Activated T-cell treated with anti-CD3 and anti-CD28 coated beads, Interleukin-2, amount 50 U/mL, for 48 hours (primary cell): ENCODE results near the gene RALGPS2.
A peak's percentile ranks its signal among the peaks of the same experiment; 100 is the strongest.
"Not testable (repeated sequence)": the region's sequence is repeated elsewhere in the genome, so short reads cannot be mapped to it uniquely, and the experiment has no call there.

ENCODE experiments used
- DNase-seq, 2 experiments: peaks; one replicate each; pipeline ENCODE4 v3.0.0-alpha.2; 2020

Gene RALGPS2

GRCh38 chr1:178725466-178726086 is 532 bp downstream of the RALGPS2 start:
- DNase-seq, result peak; percentile 39 to 52

GRCh38 chr1:178726087-178726517 is 1.1 kb downstream of the RALGPS2 start:
- DNase-seq, result peak; percentile 37 to 43

DNA sequence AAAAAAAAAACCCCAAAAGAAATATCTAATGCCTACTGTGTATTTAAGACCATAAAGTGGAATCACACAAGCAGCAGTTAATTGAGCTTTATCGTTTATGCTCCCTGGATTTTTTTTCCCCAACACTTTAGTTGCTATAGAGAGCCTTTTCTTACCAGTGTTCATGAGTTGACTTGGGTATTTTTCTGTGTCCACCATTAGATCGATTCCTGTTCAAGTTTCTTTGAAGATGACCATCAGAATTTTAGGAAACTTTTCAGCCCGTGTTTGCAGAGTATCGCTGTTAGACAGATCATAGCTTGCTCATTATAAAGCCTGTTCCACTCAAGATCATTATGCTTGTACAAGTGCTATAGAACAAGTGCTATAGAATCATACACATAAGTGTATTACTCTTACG is 1.5 kb downstream of the RALGPS2 start:
- DNase-seq, result no peak

DNA sequence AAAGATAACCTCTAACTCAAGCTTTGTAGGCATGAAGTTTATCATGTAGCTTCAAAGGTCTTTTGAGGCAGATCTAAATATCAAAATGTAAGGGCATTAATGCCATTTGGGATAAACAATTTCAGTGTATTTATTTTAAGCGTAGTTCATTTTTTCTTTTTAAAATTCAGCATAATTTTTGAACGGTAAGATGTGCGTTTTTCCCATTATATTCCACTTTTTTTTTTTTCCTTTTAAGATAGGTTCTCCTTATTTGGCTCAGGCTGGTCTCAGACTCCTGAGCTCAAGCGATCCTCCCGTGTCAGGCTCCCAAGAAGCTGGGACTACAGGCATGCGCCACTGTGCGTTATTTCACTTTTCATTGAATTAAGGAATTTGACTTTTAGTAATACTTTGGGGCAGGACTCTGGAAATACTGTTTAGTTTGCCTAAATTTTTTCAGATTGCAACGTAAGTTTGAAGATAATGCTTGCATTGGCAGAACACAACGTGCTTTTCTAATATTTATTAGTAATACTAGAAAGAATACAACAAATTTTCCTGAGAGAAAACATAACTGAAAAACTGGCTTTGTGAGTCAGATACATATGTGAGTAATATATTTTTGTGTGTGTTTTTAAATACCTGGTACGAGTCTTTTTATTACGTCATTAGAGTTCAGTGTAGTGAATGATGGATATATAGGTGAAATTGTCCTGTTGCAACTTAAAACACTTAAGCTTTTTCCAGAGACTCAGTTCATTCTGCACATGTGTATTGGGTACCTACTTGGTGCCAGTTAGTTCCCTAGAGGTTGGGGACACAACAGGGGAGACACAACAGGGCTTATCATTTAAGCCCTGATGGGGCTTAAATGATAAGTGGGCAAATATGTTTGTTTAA is 2.2 kb downstream of the RALGPS2 start:
- DNase-seq, result no peak

- no peak for DNase-seq
Measured at GRCh38 chr1:178733972-178734371, 8.9 kb downstream of the RALGPS2 start.

GRCh38 chr1:178738780-178739179 is 13.7 kb downstream of the RALGPS2 start:
- DNase-seq, result no peak

DNA sequence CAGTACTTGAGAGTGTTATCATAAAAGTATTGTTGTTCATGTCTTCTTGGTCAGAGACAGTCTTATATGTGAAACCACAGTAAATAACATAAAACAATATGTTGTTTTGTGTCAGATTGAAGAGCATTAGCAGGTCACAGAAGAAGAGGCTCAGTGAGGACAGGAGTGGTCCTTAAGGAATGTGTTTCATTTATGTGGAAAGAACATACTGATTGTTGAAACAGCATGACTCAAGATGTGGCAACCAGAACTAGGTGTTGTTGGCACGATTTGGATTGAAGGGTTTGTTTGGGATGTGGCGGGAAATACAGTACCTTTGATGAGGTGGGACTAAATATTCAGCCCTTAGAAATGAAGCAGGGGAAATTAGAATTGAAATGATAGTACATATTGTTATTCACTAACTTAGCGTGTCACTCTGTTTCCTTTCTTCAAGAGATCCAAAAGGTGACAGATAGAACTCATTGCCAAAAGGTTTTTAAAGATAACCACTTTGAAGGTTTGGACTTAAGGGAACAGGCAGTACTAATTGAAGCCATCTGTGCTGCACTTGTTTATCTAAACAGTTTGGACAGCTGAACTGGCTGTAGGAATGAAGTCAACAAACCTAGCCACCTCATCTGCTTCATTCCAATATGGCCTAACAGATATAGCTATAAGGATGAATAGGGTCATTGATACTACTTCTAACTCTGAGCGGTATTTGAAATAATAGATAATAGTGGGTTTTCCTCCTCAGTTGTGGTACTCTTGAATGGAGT is 14.4 kb downstream of the RALGPS2 start:
- no peak for DNase-seq

- DNase-seq, result no peak
Measured at GRCh38 chr1:178740491-178740890, 15.4 kb downstream of the RALGPS2 start.

DNA sequence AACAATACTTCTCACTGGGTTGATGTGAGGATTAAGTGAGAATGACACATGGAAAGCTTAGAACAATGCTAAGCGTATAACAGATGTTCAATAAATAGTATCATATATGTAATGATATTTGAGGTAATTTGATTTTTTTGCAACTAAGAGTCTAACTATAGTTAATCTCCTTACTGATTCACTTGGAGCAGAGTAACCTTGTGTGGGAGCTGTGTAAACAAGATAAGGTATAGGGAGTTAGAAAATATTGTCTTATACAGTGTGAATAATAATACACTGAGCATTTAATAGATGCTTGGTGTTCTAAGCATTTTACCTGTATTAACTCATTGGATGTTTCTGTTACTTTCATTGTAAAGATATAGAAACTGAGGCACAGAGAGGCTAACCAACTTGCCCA is 15.9 kb downstream of the RALGPS2 start:
- no peak for DNase-seq

- DNase-seq, result no peak
Measured at GRCh38 chr1:178743801-178744200, 18.8 kb downstream of the RALGPS2 start.

- DNase-seq, result no peak
Measured at GRCh38 chr1:178745260-178745659, 20.2 kb downstream of the RALGPS2 start.

DNA sequence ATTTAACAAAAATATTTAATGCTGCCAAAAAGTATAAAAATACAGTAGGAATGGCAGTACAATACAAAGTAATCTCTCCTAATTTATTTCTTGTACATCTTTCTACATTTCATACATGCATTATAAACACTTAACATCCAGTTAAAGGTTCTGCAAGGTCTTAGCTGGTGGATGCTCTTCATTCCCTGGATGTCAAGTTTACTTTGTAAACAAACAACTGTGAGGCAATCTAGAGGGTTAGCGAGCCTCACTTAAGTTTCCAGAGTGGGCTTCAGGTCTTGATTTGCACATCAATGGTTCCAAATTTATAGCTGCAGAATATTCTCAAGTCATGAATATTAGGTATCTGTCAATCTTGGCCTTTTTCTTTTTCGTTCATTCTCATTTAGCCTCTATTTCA is 21.3 kb downstream of the RALGPS2 start:
- no peak for DNase-seq

DNA sequence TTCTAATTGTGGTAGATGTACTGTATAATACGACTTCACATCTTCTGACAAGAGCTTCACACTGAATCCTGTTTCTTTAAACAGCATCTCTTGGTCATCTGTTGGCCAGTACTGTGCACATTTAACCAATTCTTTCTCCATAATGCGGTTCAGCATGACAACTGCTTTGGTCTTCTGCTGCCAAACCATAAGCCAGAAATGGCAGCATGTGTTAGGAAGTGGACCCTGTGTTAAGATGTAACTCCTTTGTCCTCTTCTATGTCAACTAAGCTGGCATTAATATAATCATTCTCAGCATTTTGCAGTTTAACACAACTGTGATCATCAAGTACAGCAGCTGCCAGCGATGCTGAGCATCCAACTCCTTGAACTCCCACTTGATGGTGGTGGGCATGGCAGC is 22.3 kb downstream of the RALGPS2 start:
- DNase-seq, result not testable (repeated sequence)

- DNase-seq, result no peak
Measured at GRCh38 chr1:178749581-178750166, 24.6 kb downstream of the RALGPS2 start.

DNA sequence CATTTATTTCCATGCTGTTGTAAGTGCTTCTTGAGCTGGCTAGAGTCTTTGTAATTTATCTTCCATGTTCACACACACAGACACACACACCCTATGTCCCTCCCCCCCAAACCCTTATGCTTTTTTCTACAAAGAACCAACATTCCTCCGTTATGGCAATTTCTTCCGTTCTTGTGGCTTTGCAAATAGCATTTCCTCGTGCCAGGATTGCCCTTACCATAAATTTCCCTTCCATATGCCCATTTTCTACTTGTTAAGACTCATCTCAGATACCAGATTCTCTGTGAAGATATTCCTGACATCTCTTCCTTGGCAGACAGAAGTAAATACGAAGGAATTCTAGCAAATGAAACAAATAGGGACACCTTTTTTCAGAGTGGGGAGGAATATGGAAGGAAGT is 26.0 kb downstream of the RALGPS2 start:
- no peak for DNase-seq

DNA sequence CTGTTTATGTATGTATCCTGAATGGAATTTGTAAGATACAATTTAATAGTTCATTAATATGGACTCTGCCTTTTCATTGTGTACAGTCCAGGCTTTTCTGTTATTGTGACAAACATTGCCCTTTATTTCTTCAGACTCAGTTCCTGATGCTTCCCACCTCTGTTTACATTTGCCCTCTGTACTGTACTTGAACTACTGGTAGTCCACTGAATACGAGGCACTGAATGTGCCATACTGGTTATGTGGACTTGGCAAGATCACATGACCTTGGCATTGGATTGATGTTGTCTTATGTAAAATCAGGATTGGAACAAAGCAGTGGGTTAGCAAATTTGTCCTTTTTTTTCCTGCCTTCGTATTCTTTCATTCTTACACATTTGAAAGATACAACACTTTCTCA is 27.8 kb downstream of the RALGPS2 start:
- DNase-seq, result no peak

DNA sequence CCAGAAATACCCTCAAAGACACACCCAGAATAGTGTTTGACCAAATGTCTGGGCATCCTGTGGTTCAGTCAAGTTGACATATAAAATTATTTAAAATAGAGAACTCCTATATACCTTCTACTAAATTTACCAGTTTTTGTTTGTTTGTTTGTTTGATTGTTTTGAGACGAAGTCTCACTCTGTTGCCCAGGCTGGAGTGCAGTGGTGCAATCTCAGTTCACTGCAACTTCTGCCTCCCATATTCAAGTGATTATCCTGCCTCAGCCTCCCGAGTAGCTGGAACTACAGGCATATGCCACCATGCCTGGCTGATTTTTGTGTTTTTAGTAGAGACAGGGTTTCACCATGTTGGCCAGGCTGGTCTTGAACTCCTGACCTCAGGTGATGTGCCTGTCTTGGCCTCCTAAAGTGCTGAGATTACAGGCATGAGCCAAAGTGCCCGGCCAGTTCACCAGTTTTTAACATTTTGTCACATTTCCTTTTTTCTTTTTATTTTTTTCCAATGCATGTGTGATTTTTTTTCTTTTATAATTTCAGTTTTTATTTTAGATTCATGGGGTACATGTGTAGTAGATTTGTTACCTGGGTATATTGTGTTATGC is 29.7 kb downstream of the RALGPS2 start:
- not testable (repeated sequence) for DNase-seq

DNA sequence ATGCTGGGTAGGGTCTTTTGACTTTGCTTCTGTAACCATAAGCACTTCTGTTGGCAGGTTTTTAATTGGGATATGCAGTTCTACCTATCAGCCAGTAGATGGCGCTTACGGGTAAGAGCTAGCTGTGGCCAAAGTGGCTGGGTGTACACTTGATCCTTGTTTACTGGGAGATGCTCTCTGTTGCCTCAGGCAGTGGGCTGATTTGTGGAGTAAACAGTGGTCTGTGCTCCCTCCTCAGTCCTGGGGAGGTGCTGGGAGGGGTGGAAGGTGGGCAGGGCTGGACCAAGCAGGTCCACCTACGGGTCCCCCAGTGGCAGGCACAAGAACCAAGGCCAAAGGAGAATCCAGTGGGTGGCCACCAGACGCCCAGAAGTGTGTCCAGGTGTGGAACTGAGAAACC is 43.4 kb downstream of the RALGPS2 start:
- peak; percentile 35 to 37 for DNase-seq

GRCh38 chr1:178772952-178773351 is 47.9 kb downstream of the RALGPS2 start:
- no peak for DNase-seq

- no peak for DNase-seq
Measured at GRCh38 chr1:178774263-178774662, 49.2 kb downstream of the RALGPS2 start.

DNA sequence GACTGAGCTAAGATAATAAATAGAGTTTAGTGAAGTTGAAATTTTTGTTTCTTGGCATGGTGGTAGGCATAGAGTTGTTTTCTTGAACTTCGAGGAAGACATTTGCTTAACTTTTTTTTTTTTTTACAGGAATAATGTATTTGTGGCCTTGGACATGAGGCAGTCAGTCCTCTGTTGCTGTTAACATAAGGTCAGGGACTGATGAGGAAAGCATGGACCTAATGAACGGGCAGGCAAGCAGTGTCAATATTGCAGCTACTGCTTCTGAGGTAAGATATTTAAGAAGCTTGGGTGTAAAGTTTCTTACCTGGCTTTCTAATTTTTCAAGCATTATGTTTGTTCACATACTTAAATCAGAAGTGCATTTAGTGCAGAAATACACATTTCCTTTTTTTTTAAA is 51.5 kb downstream of the RALGPS2 start:
- DNase-seq, result no peak

DNA sequence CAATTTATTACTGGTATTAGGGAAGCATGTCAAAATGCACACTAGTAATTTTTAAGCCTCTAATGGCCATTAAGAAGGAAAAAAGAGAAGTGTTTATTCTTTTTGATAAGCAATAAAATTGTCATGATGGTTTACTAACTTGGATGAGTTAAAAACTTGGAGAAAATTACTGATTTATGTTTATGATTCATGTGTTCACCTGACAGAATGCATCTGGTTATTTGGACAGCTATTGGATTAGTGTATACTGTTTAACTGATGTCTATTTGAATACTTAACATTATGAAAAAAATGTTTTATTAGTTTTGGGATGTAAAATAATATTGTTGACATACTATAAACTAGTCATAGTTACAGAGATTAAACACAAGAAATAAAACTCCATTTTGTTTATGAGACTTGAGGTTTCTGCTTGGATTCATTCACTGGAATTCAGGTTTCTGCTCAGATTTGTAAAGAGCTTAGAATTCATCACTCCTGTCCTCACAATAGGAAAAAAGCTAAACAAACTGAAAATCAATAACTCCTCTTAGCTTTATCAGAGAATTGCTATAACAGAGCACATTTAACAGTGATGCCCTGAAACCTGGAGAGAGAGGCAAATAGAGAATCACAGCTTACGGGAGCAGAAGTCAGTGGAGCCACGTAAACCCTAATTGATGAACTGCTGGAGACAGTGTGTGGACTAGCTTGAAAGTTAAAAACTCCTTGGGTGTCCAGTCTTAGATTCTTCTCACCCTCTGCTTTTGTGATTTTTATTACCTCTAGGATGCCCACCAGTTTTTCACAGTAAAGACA is 56.7 kb downstream of the RALGPS2 start:
- no peak for DNase-seq
